Upper lobe of right lung (tissue), 1 donor: ENCODE results near the gene HK3. TPM values are rescaled to one million over a fixed set of nuclear protein-coding genes. Genes with fewer than 3 reads are reported as not detected.

ENCODE experiments used
- ATAC-seq: fragments of 200-7000 bp; cut with Tn5 transposase; one replicate; pipeline ENCODE4 v1.9.1; 2020; ENCODE audit warnings: mild to moderate bottlenecking, moderate library complexity
- DNase-seq: peaks from one replicate; pipeline ENCODE4 v3.0.0-alpha.2; 2020
- H3K27ac ChIP-seq: fragments of 200-600 bp; one replicate; pipeline ENCODE4 v1.8.0; 2022
- H3K27me3 ChIP-seq: fragments of 200-600 bp; one replicate; pipeline ENCODE4 v1.8.0; 2022; ENCODE audit warnings: mild to moderate bottlenecking
- H3K36me3 ChIP-seq: fragments of 200-600 bp; one replicate; pipeline ENCODE4 v1.8.0; 2022
- H3K4me1 ChIP-seq: fragments of 200-600 bp; one replicate; pipeline ENCODE4 v1.8.0; 2022
- H3K4me3 ChIP-seq: fragments of 200-600 bp; one replicate; pipeline ENCODE4 v1.8.0; 2022; ENCODE audit warnings: mild to moderate bottlenecking
- H3K9me3 ChIP-seq: fragments of 200-600 bp; one replicate; pipeline ENCODE4 v1.8.0; 2022
- CTCF ChIP-seq: fragments of 200-600 bp; IDR thresholded peaks from one replicate; pipeline ENCODE4 v1.8.0; 2022; ENCODE audit warnings: antibody characterized with exemption
- intact Hi-C: fragments of 100-400 bp; cut with DNase I; formaldehyde crosslinking; loops from one replicate; pipeline ENCODE4 v1.11.0; 2022
- total RNA-seq: library from RNA; stranded (reverse); fragmentation: NEBNext Ultra II Directional; extraction: Animal tissue kit (Norgen Biotek cat#: 25700); gene quantifications from one replicate; pipeline ENCODE4 v1.2.1, GENCODE V29; 2021
- donor health status: DM: no; HTN: yes; CAD: no; lungs with severe emphysema.

Gene HK3
- total RNA-seq, 1 donor from 2014 or later: 50.5 TPM

- Histone ChIP-seq H3K9me3 (no peaks in the 10 kb centered on the region), H3K27me3 (peaks cover 35% of the 10 kb centered on the region), H3K27ac (no peak overlapping the region), H3K36me3 (no peaks in the 10 kb centered on the region), H3K4me1 (no peaks in the 10 kb centered on the region), H3K4me3 (no peak overlapping the region)
- DNase-seq: no peak
- intact Hi-C loops: no loop called here
- TF ChIP-seq CTCF: no peak
- ATAC-seq: no peak
Observed at GRCh38 chr5:176855598-176855997, 43.5 kb downstream of the HK3 start.

- no peak for ATAC-seq
- no peak for DNase-seq
- peaks cover 43% of the 10 kb centered on the region for H3K27me3 ChIP-seq
- intact Hi-C loops: no loop called here
- H3K36me3 ChIP-seq: no peaks in the 10 kb centered on the region
- no peak for TF ChIP-seq CTCF
- no peaks in the 10 kb centered on the region for H3K9me3 ChIP-seq
- H3K4me3 ChIP-seq: no peak overlapping the region
- no peaks in the 10 kb centered on the region for H3K4me1 ChIP-seq
- no peak overlapping the region for H3K27ac ChIP-seq
Observed at GRCh38 chr5:176854164-176854563, 45.0 kb downstream of the HK3 start.

GRCh38 chr5:176853151-176853778 lies 45.9 kb downstream of the HK3 start:
- no peaks in the 10 kb centered on the region for H3K4me1 ChIP-seq
- H3K36me3 ChIP-seq: no peaks in the 10 kb centered on the region
- no peak overlapping the region for H3K27ac ChIP-seq
- DNase-seq: no peak
- no peak overlapping the region for H3K4me3 ChIP-seq
- no peaks in the 10 kb centered on the region for H3K9me3 ChIP-seq
- intact Hi-C loops: no loop called here
- peaks cover 49% of the 10 kb centered on the region for H3K27me3 ChIP-seq
- no peak for TF ChIP-seq CTCF
- ATAC-seq: no peak

GRCh38 chr5:176851871-176852658 lies 47.1 kb downstream of the HK3 start:
- H3K27ac ChIP-seq: no peak overlapping the region
- no peak overlapping the region for H3K4me3 ChIP-seq
- no peaks in the 10 kb centered on the region for H3K36me3 ChIP-seq
- DNase-seq: no peak
- intact Hi-C loops: no loop called here
- no peak for TF ChIP-seq CTCF
- no peaks in the 10 kb centered on the region for H3K9me3 ChIP-seq
- H3K4me1 ChIP-seq: no peaks in the 10 kb centered on the region
- peaks cover 57% of the 10 kb centered on the region for H3K27me3 ChIP-seq
- no peak for ATAC-seq

- Histone ChIP-seq H3K27ac (no peak overlapping the region), H3K36me3 (no peaks in the 10 kb centered on the region), H3K9me3 (no peaks in the 10 kb centered on the region), H3K4me1 (no peaks in the 10 kb centered on the region), H3K4me3 (no peak overlapping the region), H3K27me3 (peaks cover 57% of the 10 kb centered on the region)
- DNase-seq (no peak), ATAC-seq (no peak)
- intact Hi-C loops: no loop called here
- TF ChIP-seq CTCF: no peak
Observed at GRCh38 chr5:176851380-176851779, 47.8 kb downstream of the HK3 start.
